ENCODE measurements around the gene DPYSL5. TPM values are rescaled to one million over a fixed set of nuclear protein-coding genes. Genes with fewer than 3 reads are reported as not detected.

The DPYSL5 gene
- total and polyA plus RNA-seq, 2 of the 13 experiments (the other 11 are each of a cell fraction or from before 2014, with no cell fraction given), result 0.15 TPM; not detected in 1

DNA sequence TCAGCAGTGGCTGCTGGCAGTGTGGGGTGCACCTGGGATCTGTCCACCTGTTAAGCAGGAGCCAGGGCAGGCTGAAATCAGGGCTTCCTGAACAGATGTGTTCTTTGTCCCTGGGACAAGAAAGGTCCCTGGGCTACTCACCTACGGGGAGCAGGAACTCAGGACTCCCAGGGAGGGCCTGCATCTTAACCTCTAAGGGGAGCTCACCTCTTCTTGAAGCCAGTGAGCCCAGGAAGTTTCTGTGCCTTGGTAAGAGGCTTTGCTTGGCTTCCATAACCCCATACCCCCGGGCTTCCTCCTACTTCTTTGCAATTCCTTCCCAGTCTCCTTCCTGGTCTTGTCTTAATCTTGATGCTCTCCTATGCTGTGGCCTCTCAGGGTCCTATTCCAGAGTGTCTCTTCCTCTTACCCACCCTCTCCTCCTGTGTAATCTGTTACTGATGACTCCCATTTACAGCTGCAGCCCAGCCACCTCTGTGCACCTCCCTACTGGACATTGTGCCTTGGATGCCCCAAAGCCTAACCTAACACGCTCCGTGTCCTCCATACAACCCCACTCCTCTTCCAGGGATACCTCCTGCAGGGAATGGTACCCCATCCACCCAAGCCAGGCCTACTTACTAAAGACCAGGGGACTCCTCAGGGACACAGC, 66.9 kb downstream of the DPYSL5 start (continued):
- TF ChIP-seq ZNF292 (CRISPR knock-in tag; IDR thresholded peaks at IDR 0.05; ENCODE audit: borderline replicate concordance, low read depth), result no peak
- no peak for TF ChIP-seq ZMYM2 (CRISPR knock-in tag; IDR thresholded peaks at IDR 0.05)
- TF ChIP-seq PLSCR1 (CRISPR knock-in tag; IDR thresholded peaks at IDR 0.05; ENCODE audit: borderline replicate concordance), result no peak
- no peak for TF ChIP-seq SAFB2 (CRISPR knock-in tag; IDR thresholded peaks at IDR 0.05; ENCODE audit: borderline replicate concordance, low read depth)
- no peak for TF ChIP-seq MIXL1 (CRISPR knock-in tag; IDR thresholded peaks at IDR 0.05)
- TF ChIP-seq ZNF552 (CRISPR knock-in tag; IDR thresholded peaks at IDR 0.05; ENCODE audit: borderline replicate concordance), result no peak
- TF ChIP-seq PHF21A (CRISPR knock-in tag; IDR thresholded peaks at IDR 0.05), result no peak
- no peak for TF ChIP-seq MAFG (CRISPR knock-in tag; IDR thresholded peaks at IDR 0.05)
- no peak for TF ChIP-seq SRSF1 (optimal IDR thresholded peaks at IDR 0.05; ENCODE audit: low read depth, low read length)
- no peak for TF ChIP-seq ZNF180 (CRISPR knock-in tag; IDR thresholded peaks at IDR 0.05; ENCODE audit: borderline replicate concordance, low read depth)
- TF ChIP-seq, protein P1, sequence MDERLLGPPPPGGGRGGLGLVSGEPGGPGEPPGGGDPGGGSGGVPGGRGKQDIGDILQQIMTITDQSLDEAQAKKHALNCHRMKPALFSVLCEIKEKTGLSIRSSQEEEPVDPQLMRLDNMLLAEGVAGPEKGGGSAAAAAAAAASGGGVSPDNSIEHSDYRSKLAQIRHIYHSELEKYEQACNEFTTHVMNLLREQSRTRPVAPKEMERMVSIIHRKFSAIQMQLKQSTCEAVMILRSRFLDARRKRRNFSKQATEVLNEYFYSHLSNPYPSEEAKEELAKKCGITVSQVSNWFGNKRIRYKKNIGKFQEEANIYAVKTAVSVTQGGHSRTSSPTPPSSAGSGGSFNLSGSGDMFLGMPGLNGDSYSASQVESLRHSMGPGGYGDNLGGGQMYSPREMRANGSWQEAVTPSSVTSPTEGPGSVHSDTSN (CRISPR knock-in tag; IDR thresholded peaks at IDR 0.05), result no peak
- TF ChIP-seq TBL1XR1 (IDR thresholded peaks at IDR 0.05; ENCODE audit: borderline replicate concordance, low read length, partially characterized antibody), result no peak

- intact Hi-C loops (cut with micrococcal nuclease; ENCODE audit: unreplicated experiment) (no loop called here), in situ Hi-C loops (cut with HindIII; ENCODE audit: extremely low pct_ligation_motif_present, low pct_unique_long_range_greater_than_20kb) (no loop called here)
- no peaks in the 10 kb centered on the region for H3K36me3 ChIP-seq (replicated peaks in 1 of 2; ENCODE audit: control insufficient read depth in 1 of 2, insufficient read depth in 2 of 2, low read length in 2 of 2)
- H3K79me2 ChIP-seq (ENCODE audit: insufficient read depth, low read length), result no peaks in the 10 kb centered on the region
- WGBS (ENCODE audit: low lambda C conversion rate), result 38% methylated on average over 5 of the region's 5 CpGs
- H3K4me3 ChIP-seq (replicated peaks in 1 of 3; ENCODE audit: insufficient read depth in 1 of 3, low read depth in 2 of 3, low read length in 3 of 3), result no peak overlapping the region
- no TSS peak for BruUV-seq (replicated peaks)
- DNase-seq (ENCODE audit: low spot score) (no peak), FAIRE-seq (no peak), ATAC-seq (no peak)
- peaks cover 11 to 71% of the 10 kb centered on the region in 2 experiments for H3K27me3 ChIP-seq (ENCODE audit: control insufficient read depth in 1 of 2, insufficient read depth in 2 of 2, low read length in 2 of 2)
- no peak overlapping the region for H3K27ac ChIP-seq (ENCODE audit: extremely low read length, insufficient read depth, low read length)
- H3K9ac ChIP-seq (ENCODE audit: insufficient read depth, low read depth, low read length), result no peak overlapping the region
- H3K9me3 ChIP-seq (ENCODE audit: low read length), result no peaks in the 10 kb centered on the region
- no peak overlapping the region for H3K4me2 ChIP-seq (ENCODE audit: low read depth, low read length)
- H2AFZ ChIP-seq (ENCODE audit: low read length), result no peak overlapping the region
- 0 out of 2 replicates have a peak, but pooled peaks cover 7% of the 10 kb centered on the region for H3K4me1 ChIP-seq (ENCODE audit: insufficient read depth, low read length)
- ChIA-PET POLR2A (no interaction called here), CTCF (ENCODE audit: low intra/inter-chr PET ratio, low total read pairs) (no interaction called here)
- no peaks in the 10 kb centered on the region for H4K20me1 ChIP-seq (ENCODE audit: insufficient read depth, low read length)
- no peak for TF ChIP-seq THAP11 (CRISPR knock-in tag; IDR thresholded peaks at IDR 0.05)
- TF ChIP-seq ZMYM4 (CRISPR knock-in tag; IDR thresholded peaks at IDR 0.05), result no peak
- TF ChIP-seq CENPBD1 (CRISPR knock-in tag; IDR thresholded peaks at IDR 0.05; ENCODE audit: borderline replicate concordance, low read depth), result no peak
- TF ChIP-seq, protein P2, sequence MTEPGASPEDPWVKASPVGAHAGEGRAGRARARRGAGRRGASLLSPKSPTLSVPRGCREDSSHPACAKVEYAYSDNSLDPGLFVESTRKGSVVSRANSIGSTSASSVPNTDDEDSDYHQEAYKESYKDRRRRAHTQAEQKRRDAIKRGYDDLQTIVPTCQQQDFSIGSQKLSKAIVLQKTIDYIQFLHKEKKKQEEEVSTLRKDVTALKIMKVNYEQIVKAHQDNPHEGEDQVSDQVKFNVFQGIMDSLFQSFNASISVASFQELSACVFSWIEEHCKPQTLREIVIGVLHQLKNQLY (CRISPR knock-in tag; IDR thresholded peaks at IDR 0.05), result no peak
- no peak for TF ChIP-seq HNRNPL (IDR thresholded peaks at IDR 0.05; ENCODE audit: low read depth, low read length)
- TF ChIP-seq ZNF326 (CRISPR knock-in tag; IDR thresholded peaks at IDR 0.05; ENCODE audit: borderline replicate concordance), result no peak
- no peak for TF ChIP-seq ASH2L (IDR thresholded peaks at IDR 0.05; ENCODE audit: insufficient read length, low read depth, low read length)
- no peak for TF ChIP-seq THYN1 (CRISPR knock-in tag; IDR thresholded peaks at IDR 0.05; ENCODE audit: borderline replicate concordance, low read depth)
- no peak for TF ChIP-seq POLR2AphosphoS2 (IDR thresholded peaks at IDR 0.05; ENCODE audit: low read depth, low read length)
- TF ChIP-seq ELF3 (CRISPR knock-in tag; IDR thresholded peaks at IDR 0.05), result no peak
- no peak for TF ChIP-seq HIVEP1 (CRISPR knock-in tag; IDR thresholded peaks at IDR 0.05)
Observed at GRCh38 chr2:26915316-26915715, 67.4 kb downstream of the DPYSL5 start.

Measured in HepG2 (cell line).